Right renal cortex interstitium (tissue), 3 donors: ENCODE results near the gene CREM. TPM values are rescaled to one million over a fixed set of nuclear protein-coding genes. Genes with fewer than 3 reads are reported as not detected.
"Not testable (repeated sequence)": the region's sequence is repeated elsewhere in the genome, so short reads cannot be mapped to it uniquely, and the experiment has no call there.

Source experiments
- DNase-seq, 3 donors: peaks; one replicate each; pipeline ENCODE4 v3.0.0-alpha.2; 2013; ENCODE audit warnings: low read depth in 3 of 3, low spot score in 2 of 3
- polyA plus RNA-seq, 3 donors: library from polyadenylated mRNA; unstranded; fragments of 120-200 nt; gene quantifications; one replicate each; pipeline ENCODE4 v1.2.1, GENCODE V29; 2013; ENCODE audit not compliant: insufficient read length in 3 of 3

The CREM gene
- polyA plus RNA-seq, 3 donors: 47.1 to 51.1 (median 49.2) TPM

- no peak for DNase-seq
Observed at GRCh38 chr10:35191523-35191922, 64.9 kb downstream of the CREM start.

GRCh38 chr10:35192645-35193249 lies 66.1 kb downstream of the CREM start:
- no peak for DNase-seq

DNA sequence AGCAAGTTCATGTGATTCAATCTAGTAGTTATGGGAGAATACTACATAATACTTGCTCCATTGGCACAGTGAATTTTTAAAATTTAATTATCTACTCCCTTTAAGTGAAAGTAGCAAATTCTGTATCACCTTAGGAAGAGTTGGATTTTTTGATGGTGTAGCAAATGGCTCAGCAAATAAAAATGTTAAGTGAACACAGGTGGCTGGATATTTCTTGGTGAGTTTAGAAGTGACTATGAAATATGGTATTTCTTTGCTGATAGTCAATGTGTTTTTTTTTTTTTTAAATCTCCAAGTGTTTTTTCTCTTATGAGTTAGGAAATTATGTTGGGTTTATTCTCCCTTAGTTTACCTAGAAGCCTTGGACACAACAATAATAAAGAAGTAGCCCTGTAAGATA lies 67.8 kb downstream of the CREM start:
- no peak for DNase-seq

DNA sequence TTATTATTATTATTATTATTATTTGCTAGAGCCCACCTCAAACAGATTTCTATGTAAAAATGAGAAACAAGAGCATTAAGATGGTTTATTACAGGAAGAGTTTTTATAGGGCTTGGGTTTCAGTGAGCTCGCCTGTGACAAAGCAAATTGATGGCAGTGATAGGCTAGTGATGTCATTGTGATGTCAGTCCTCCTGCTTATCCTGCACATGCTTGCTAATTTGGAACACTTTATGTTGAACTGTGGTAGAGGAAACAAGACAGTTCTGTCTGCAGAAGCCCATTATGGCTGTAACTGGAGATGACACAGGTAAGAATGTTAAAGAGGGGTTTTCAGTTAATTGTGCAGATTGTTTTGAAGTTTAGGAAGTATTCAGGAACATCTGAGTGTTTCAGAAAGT lies 68.3 kb downstream of the CREM start:
- DNase-seq: no peak

GRCh38 chr10:35195361-35196306 lies 69.0 kb downstream of the CREM start:
- DNase-seq: peak; percentile 91 to 93 (median 91)

DNA sequence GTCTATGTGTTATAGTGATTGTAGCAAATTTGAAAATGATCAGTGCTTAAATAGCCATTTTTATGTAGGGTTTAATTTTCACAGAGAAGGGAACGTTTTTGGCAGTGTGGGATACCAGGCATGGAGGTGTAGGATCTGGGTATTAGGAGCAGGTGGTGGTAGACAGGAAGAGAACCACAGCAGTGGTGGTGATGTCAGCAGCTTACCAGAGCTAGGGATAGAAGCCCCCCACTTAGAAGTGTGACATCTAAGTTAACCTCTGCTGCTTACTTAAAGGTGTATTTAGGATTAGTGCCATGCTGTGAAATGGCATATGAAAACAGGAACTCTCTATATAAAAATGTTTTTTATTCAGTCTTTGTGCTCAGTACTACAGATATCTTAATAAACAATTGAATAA lies 73.8 kb downstream of the CREM start:
- no peak for DNase-seq

- no peak for DNase-seq
Observed at GRCh38 chr10:35201234-35201633, 74.6 kb downstream of the CREM start.

DNA sequence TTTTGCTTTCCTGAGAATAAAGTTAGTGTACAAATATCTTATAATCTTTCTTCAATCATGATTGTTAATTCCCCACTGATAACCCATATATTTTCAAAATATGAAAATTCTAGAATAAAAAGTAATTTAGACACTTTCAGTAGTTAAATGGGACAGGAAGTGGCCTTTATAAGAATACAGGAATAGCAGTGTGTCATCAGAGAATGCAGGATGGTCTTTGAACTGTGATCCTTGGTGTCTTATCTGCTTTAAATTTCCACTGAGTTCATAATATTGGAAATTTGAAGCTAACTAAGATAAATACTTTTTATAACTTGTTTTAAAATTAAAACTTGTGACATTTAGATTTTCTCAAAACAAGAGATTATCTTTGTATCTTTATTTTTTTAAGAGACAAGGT lies 75.4 kb downstream of the CREM start:
- DNase-seq: no peak

GRCh38 chr10:35203745-35204144 lies 77.1 kb downstream of the CREM start:
- DNase-seq: no peak

DNA sequence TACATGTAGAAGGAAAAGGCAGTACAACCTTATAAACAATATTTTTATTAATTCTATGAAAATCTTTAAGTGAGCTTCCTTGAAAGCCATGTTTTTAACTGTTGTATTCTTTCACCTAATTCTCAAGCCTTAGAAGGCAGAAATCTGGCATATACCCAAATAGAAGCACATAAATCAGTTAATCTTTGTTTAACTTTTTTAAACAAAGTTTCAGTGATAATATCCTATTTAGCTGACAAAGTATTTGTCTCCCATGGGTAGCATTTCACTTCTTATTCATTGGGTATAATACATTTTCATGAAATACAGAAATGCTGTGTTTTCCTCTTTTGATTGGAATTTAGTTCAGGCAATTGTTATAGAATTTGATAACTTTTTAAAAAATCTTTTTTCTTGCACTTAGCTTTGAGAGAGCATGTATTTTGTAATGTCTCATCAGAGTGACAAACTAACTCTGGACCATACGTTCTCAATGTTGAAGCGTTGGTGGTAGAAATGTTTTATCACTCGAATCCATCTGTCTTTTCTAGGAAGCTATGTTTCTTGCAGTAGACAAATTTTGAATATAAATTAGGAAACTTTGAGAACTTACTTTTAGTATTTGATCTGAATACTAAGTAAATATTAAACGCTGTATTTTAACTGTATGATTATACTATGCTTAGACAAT lies 78.1 kb downstream of the CREM start:
- DNase-seq: no peak

DNA sequence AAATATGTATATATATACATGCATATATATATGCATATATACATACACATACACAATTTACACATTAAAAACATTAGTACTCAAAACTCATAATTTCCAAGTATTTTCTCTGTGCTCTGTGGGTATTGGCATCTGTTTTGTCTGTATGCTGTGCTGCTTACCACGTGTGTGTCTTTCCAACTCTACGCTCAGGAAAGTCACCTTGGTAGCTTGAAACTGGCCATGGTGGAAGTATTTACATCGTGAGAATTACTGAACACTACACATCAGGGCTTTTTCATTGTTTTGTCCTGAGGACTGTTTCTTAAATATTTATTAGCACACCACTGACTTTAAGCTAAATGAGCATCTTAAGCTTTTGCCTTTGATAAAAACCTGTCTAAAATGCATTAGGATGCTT lies 79.6 kb downstream of the CREM start:
- no peak for DNase-seq

DNA sequence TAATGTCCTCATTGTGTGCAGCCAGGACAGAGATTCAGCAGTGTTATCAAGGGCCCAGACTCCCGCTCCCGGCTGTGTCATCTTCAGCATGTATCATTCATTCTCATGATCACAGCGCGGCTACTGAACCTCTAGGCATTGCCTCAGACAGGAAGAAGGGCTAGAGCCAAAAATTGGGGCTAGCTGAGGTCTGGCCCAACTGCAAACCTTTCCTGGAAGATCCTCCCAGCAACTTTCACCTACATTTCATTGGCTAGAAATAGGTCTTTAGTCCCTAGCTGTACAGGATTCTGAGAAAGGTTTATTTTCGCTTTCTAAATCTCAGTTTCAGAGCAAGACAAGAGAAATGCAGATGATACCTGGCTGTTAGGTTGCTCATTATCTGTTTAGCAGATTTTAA lies 81.9 kb downstream of the CREM start:
- DNase-seq: no peak

DNA sequence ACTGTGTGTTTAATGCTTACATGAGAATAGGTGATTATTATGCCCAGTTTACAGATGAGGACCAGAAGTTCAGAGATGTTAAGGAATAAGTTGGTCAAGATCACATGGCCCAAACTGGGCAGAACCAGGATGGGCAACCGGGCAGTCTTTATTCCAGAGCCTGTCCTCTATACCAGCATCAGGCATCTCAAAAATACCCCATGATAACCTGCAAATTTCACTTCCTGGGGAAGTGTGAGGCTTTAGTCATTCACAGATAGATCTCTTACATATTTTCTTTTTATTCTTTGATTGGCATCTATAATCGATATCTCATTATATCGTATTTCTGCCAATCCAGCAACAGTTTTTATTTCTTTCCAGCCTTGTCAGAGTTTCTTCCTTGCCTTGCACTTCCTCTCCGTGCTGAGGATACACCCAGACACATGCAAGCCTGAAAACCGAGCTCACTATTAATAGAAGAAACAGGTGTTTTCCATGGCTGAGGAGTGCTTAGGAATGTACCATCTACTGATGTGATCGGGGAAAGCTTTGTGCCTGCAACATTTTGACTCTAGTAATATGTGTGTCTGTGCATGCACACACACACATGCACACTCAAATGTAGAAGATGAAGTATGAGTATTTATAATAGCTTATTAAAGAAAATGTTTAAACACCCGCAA lies 82.4 kb downstream of the CREM start:
- DNase-seq: no peak

DNA sequence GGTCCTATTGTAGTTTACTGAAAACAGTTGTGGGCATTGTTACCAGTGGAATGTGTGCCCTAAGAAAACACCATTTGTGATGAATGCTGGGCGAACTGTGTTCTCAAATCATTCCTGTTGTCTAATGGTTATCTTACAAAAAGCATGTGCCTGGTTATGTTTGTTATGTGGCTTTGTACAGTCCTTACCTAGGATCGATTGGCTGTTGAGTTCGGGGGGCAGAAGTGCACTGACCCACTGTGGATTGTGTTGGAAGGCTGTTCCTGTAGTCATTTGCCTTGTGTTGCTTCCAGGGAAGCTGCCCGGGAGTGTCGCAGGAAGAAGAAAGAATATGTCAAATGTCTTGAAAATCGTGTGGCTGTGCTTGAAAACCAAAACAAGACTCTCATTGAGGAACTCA lies 84.3 kb downstream of the CREM start:
- DNase-seq: no peak

DNA sequence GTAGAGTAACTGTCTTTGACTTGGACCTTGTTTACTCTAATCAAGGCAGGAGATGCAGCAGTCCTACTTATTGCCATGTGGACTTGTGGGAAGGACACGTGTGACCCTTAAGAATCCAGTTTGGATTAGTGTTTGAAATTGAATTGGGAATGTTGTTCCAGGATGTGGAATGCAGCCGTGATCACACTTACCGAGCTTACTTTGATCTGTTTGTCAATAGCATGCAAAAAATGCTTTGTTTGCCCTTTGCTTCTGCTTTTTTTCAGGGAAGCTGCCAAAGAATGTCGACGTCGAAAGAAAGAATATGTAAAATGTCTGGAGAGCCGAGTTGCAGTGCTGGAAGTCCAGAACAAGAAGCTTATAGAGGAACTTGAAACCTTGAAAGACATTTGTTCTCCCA lies 84.7 kb downstream of the CREM start:
- DNase-seq: no peak

GRCh38 chr10:35212856-35213255 lies 86.2 kb downstream of the CREM start:
- DNase-seq: no peak

- DNase-seq: no peak
Observed at GRCh38 chr10:35213699-35214098, 87.1 kb downstream of the CREM start.

GRCh38 chr10:35214607-35215020 lies 88.0 kb downstream of the CREM start:
- DNase-seq: no peak

DNA sequence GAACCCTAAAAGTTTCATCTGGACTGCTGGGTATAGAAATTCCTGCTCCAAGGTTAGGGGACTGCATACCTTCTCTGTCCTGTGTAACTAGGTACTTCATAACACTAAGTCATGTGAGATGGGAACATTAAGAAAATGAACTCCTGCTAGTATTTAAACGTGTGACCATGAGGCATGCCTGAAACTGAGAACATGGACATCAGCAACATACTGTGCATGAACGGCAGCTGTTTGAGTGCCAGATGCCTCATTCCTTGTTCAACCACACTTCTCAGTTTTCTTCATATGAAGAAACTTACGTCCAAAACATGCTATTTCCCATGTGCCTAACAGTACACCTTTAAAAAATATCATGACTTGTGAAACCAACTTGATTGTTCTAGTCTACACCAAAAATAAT lies 88.5 kb downstream of the CREM start:
- no peak for DNase-seq

- no peak for DNase-seq
Observed at GRCh38 chr10:35216303-35216905, 89.8 kb downstream of the CREM start.

- not testable (repeated sequence) for DNase-seq
Observed at GRCh38 chr10:35216956-35217355, 90.3 kb downstream of the CREM start.
